HepG2 (cell line): ENCODE measurements around the gene CSNK2A1. TPM values are rescaled to one million over a fixed set of nuclear protein-coding genes. Genes with fewer than 3 reads are reported as not detected.

Experiments used
- ARID3A ChIP-seq: IDR thresholded peaks from 2 replicates; pipeline ENCODE4 v1.6.1; 2012; ENCODE audit warnings: low read depth, low read length, improper control_type of control experiment
- ETS1 ChIP-seq: sonication (generic); formaldehyde crosslinking; IDR thresholded peaks from 2 replicates; pipeline ENCODE4 v1.4.0; 2020; ENCODE audit warnings: missing genetic modification reagents
- FOXP1 ChIP-seq, 2 experiments: fragments of 450-650 bp in 1 of 2; IDR thresholded peaks; 2 replicates each; pipeline ENCODE4 v1.6.1; 2017 to 2018; ENCODE audit warnings: antibody characterized with exemption in 1 of 2
- FUBP1 ChIP-seq: sonication (generic); formaldehyde crosslinking; IDR thresholded peaks from 2 replicates; pipeline ENCODE4 v1.5.1; 2020; ENCODE audit warnings: missing genetic modification reagents, mild to moderate bottlenecking, borderline replicate concordance
- GMEB1 ChIP-seq: sonication (generic); formaldehyde crosslinking; IDR thresholded peaks from 2 replicates; pipeline ENCODE4 v1.5.1; 2020; ENCODE audit warnings: missing genetic modification reagents, mild to moderate bottlenecking, borderline replicate concordance
- GZF1 ChIP-seq: sonication (generic); formaldehyde crosslinking; IDR thresholded peaks from 2 replicates; pipeline ENCODE4 v1.5.1; 2020; ENCODE audit warnings: mild to moderate bottlenecking, missing genetic modification reagents
- HMG20A ChIP-seq: IDR thresholded peaks from 2 replicates; pipeline ENCODE4 v1.6.1; 2016; ENCODE audit warnings: borderline replicate concordance
- HOXA3 ChIP-seq: sonication (generic); formaldehyde crosslinking; IDR thresholded peaks from 2 replicates; pipeline ENCODE4 v1.5.0; 2020; ENCODE audit warnings: missing genetic modification reagents
- NFYB ChIP-seq: sonication (generic); formaldehyde crosslinking; IDR thresholded peaks from 2 replicates; pipeline ENCODE4 v1.4.0; 2020; ENCODE audit warnings: missing genetic modification reagents
- TGIF2 ChIP-seq: IDR thresholded peaks from 2 replicates; pipeline ENCODE4 v1.6.1; 2016; ENCODE audit warnings: control low read depth, missing compliant biosample characterization
- ZBTB33 ChIP-seq: sonication (generic); formaldehyde crosslinking; IDR thresholded peaks from 2 replicates; pipeline ENCODE4 v1.4.0; 2020; ENCODE audit warnings: missing genetic modification reagents
- ZNF205 ChIP-seq: IDR thresholded peaks from 2 replicates; pipeline ENCODE4 v1.6.1; 2018; ENCODE audit warnings: missing biosample characterization, missing genetic modification reagents
- ZNF367 ChIP-seq: sonication (generic); formaldehyde crosslinking; IDR thresholded peaks from 2 replicates; pipeline ENCODE4 v1.4.0; 2020; ENCODE audit warnings: missing genetic modification reagents, borderline replicate concordance
- ZNF446 ChIP-seq: sonication (generic); formaldehyde crosslinking; IDR thresholded peaks from 2 replicates; pipeline ENCODE4 v1.5.0; 2020; ENCODE audit warnings: mild to moderate bottlenecking, missing genetic modification reagents
- ZNF564 ChIP-seq: sonication (generic); formaldehyde crosslinking; IDR thresholded peaks from 2 replicates; pipeline ENCODE4 v1.8.1; 2023; ENCODE audit warnings: mild to moderate bottlenecking, missing genetic modification reagents
- ZNF839 ChIP-seq: sonication (generic); formaldehyde crosslinking; IDR thresholded peaks from 2 replicates; pipeline ENCODE4 v1.4.0; 2020; ENCODE audit warnings: missing genetic modification reagents, mild to moderate bottlenecking, borderline replicate concordance
- polyA plus RNA-seq, 8 experiments: library from polyadenylated mRNA; depleted of rRNA in 3 of 8; stranded (reverse) in 7 of 8; unstranded in 1 of 8; fragments of >200 nt; fragmentation: Illumina TruSeq in 4 of 8; extraction: Trizol in 4 of 8; gene quantifications; 2 replicates each; pipeline versions ENCODE4 v1.2.1 to v1.2.3, GENCODE V29; 2011 to 2016; ENCODE audit warnings: low read depth in 4 of 8, missing spikeins in 1 of 8, mixed read lengths in 1 of 8; ENCODE audit not compliant: insufficient read depth in 1 of 8
- total RNA-seq, 5 experiments: library from RNA; depleted of rRNA; stranded (reverse); fragments of >200 nt; fragmentation: Illumina TruSeq; extraction: Trizol; gene quantifications; 2 replicates each; pipeline ENCODE4 v1.2.3, GENCODE V29; 2016; ENCODE audit warnings: low read depth in 1 of 5

The CSNK2A1 gene
- total and polyA plus RNA-seq, 2 of the 13 experiments (the other 11 are each of a cell fraction or from before 2014, with no cell fraction given): 153 to 231 TPM

GRCh38 chr20:462199-462991, 81.2 kb downstream of the CSNK2A1 start, which contains the start of gene TBC1D20 (continued):
- TF ChIP-seq FUBP1 (CRISPR knock-in tag) (no peak), ZNF839 (CRISPR knock-in tag) (no peak), GMEB1 (peak; percentile 86), GZF1 (no peak), ETS1 (CRISPR knock-in tag) (no peak), ZNF564 (CRISPR knock-in tag) (no peak), HOXA3 (CRISPR knock-in tag) (peak; percentile 74; the same call in 1 of the 2 replicates), ZNF367 (CRISPR knock-in tag) (no peak), HMG20A (CRISPR knock-in tag) (no peak), ZNF446 (CRISPR knock-in tag) (peak; percentile 85; the same call in 1 of the 2 replicates), ARID3A (peak; percentile 38; the same call in 1 of the 2 replicates), ZNF205 (CRISPR knock-in tag) (peak; percentile 97), ZBTB33 (CRISPR knock-in tag) (no peak), TGIF2 (CRISPR knock-in tag) (0 out of 2 replicates have a peak, but pooled peaks have one; percentile 49), NFYB (CRISPR knock-in tag) (0 out of 2 replicates have a peak, but pooled peaks have one; percentile 24), FOXP1 (IDR thresholded peaks at IDR 0.05) (no peak), FOXP1 (CRISPR knock-in tag; IDR thresholded peaks at IDR 0.05) (no peak)
